ENCODE data around the gene IGF2BP2. TPM values are rescaled to one million over a fixed set of nuclear protein-coding genes. Genes with fewer than 3 reads are reported as not detected.

Gene IGF2BP2
- total RNA-seq, 1 donor from 2014 or later, result 19.4 TPM

DNA sequence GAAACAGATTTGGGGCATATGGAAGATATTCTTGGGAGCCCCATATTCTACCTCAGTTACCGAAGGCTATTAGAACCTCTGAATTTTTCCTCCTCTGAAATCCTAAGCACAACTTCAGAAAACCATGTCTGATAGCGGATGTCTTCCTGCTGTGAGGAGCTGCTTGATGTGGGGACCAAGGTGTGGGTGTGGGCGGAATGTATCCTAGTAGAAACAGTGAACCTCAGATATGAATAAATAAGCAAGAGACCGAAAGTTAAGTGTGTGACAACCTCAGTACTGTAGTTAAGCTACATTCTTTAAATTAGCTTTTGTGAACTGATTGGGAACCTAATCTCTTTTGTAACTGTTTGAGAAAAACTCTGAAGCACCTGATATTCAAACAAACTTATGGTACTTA lies 191.8 kb downstream of the IGF2BP2 start:
- peak; percentile 30 to 51 for ATAC-seq
- no peak overlapping the region for H3K27ac ChIP-seq
- H3K4me1 ChIP-seq, result peaks cover 24% of the 10 kb centered on the region
- no peaks in the 10 kb centered on the region for H3K27me3 ChIP-seq (ENCODE audit: low read depth)
- no peak for DNase-seq
- H3K9me3 ChIP-seq, result no peaks in the 10 kb centered on the region
- TF ChIP-seq, protein P1, sequence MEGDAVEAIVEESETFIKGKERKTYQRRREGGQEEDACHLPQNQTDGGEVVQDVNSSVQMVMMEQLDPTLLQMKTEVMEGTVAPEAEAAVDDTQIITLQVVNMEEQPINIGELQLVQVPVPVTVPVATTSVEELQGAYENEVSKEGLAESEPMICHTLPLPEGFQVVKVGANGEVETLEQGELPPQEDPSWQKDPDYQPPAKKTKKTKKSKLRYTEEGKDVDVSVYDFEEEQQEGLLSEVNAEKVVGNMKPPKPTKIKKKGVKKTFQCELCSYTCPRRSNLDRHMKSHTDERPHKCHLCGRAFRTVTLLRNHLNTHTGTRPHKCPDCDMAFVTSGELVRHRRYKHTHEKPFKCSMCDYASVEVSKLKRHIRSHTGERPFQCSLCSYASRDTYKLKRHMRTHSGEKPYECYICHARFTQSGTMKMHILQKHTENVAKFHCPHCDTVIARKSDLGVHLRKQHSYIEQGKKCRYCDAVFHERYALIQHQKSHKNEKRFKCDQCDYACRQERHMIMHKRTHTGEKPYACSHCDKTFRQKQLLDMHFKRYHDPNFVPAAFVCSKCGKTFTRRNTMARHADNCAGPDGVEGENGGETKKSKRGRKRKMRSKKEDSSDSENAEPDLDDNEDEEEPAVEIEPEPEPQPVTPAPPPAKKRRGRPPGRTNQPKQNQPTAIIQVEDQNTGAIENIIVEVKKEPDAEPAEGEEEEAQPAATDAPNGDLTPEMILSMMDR (IDR thresholded peaks at IDR 0.05), result no peak
- H3K4me3 ChIP-seq, result no peak overlapping the region
- intact Hi-C loops (cut with DNase I), result no loop called here
- peaks cover 13% of the 10 kb centered on the region for H3K36me3 ChIP-seq

DNA sequence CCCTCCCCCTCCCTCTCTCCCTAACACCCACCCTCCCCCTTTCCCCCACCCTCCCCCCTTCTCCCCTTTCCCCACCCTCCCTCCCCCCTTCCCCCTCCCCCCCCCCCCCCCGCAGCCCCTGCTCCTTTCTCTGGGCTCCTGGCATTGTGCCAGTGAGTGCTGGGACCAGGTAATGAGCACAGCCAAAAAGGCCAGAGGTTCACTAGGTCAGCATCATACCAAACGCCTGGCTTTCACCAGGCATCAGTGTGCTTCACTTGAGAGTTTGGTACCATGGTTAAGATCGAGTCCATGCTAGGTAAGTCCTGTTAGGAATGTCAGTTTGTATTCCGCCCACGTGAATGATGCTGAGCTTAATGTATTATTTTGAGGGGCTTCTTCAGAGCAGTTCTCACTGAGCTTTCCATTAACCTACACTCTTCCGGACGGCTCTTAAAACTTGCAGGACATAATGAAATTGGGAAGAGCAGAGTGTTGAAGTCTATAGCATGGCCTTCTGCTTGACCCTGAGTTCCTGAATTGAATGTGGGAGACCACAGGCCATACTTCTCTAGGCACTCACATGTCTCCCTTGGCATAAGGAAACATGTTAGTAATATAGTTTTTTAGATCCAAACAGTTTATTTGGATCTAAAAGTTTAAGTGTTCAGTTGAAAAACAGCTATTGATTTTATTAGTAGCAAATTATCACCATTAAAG lies 193.2 kb downstream of the IGF2BP2 start:
- TF ChIP-seq, protein P1 (IDR thresholded peaks at IDR 0.05), result no peak
- ATAC-seq (no peak), DNase-seq (no peak)
- H3K36me3 ChIP-seq, result peaks cover 27% of the 10 kb centered on the region
- no peaks in the 10 kb centered on the region for H3K9me3 ChIP-seq
- H3K4me1 ChIP-seq, result peaks cover 24% of the 10 kb centered on the region
- intact Hi-C loops (cut with DNase I), result no loop called here
- H3K4me3 ChIP-seq, result no peak overlapping the region
- no peaks in the 10 kb centered on the region for H3K27me3 ChIP-seq (ENCODE audit: low read depth)
- no peak overlapping the region for H3K27ac ChIP-seq

DNA sequence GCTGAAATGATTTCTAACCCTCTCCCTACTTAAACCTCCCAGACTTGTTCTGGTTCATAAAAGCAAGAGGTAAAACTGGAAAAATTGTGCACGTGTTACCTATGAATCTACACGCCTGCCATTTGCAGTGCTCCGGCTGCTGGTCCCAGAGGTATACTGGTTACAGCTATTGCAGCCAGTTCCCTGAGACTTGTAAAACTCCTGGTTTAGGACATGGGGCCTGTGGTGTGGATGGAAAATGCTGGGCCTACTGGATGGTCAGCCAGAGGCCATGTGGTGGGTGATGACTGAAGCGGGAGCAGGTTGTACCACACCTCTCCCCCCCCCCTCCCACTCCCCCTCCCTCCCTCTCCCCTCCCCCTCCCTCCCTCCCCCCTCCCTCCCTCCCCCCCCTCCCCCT lies 193.7 kb downstream of the IGF2BP2 start:
- no peak for DNase-seq
- ATAC-seq, result no peak
- Histone ChIP-seq H3K27ac (no peak overlapping the region), H3K9me3 (no peaks in the 10 kb centered on the region), H3K36me3 (peaks cover 32% of the 10 kb centered on the region), H3K27me3 (ENCODE audit: low read depth) (no peaks in the 10 kb centered on the region), H3K4me3 (no peak overlapping the region), H3K4me1 (peaks cover 24% of the 10 kb centered on the region)
- TF ChIP-seq, protein P1 (IDR thresholded peaks at IDR 0.05), result no peak
- intact Hi-C loops (cut with DNase I), result no loop called here

DNA sequence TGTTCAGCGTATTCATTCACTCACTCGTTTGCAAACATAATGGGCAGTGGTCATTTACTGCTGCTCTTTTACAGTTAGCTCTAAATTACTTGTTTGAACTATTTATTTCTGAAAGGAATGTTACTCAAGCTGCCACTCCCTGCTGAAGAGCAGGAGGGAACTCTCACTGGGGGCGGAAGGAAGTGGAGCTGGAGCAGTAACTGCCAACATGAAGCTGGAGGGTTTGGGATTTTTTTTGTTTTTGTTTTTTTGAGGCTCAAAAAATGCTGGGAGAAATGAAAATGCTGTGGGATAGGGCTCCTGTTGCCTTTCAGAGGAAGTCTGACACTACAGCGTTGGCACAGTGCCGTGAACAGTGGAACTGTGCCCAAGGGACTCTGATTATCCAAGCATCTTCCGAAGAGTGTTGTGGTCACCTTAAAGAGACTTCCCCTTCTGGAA lies 194.6 kb downstream of the IGF2BP2 start:
- Histone ChIP-seq H3K36me3 (peaks cover 41% of the 10 kb centered on the region), H3K27ac (peak overlapping the region; percentile 74)
- DNase-seq, result peak; percentile 45

GRCh38 chr3:185629554-185630181 lies 195.2 kb downstream of the IGF2BP2 start:
- intact Hi-C loops (cut with DNase I), result no loop called here
- no peaks in the 10 kb centered on the region for H3K27me3 ChIP-seq (ENCODE audit: low read depth)
- H3K36me3 ChIP-seq, result peaks cover 45% of the 10 kb centered on the region
- H3K27ac ChIP-seq, result peak overlapping the region; percentile 74
- ATAC-seq (peak; percentile 50 to 54), DNase-seq (no peak)
- H3K4me3 ChIP-seq, result no peak overlapping the region
- TF ChIP-seq, protein P1 (IDR thresholded peaks at IDR 0.05), result no peak
- H3K9me3 ChIP-seq, result no peaks in the 10 kb centered on the region
- H3K4me1 ChIP-seq, result peaks cover 24% of the 10 kb centered on the region

More for the DNA sequence above, 194.6 kb downstream of the IGF2BP2 start:
- intact Hi-C loops (cut with DNase I), result no loop called here
- Histone ChIP-seq H3K4me3 (no peak overlapping the region), H3K9me3 (no peaks in the 10 kb centered on the region), H3K4me1 (peaks cover 24% of the 10 kb centered on the region), H3K27me3 (ENCODE audit: low read depth) (no peaks in the 10 kb centered on the region)
- TF ChIP-seq, protein P1 (IDR thresholded peaks at IDR 0.05), result no peak
- peak; percentile 88 to 90 for ATAC-seq
